T follicular helper cell (primary cell): Measurements from ENCODE around the gene ZNF629.

ENCODE experiments used
- DNase-seq: peaks from one replicate; pipeline ENCODE4 v3.0.0-alpha.2; 2020; ENCODE audit warnings: low read depth

The ZNF629 gene

GRCh38 chr16:30767767-30768465 is 19.1 kb downstream of the ZNF629 start:
- no peak for DNase-seq

- DNase-seq: no peak
These were observed 20.1 kb downstream of the ZNF629 start for GRCh38 chr16:30766933-30767284.

GRCh38 chr16:30766206-30766932 is 20.6 kb downstream of the ZNF629 start:
- DNase-seq: no peak

- DNase-seq: no peak
These were observed 22.1 kb downstream of the ZNF629 start for GRCh38 chr16:30764816-30765465.

GRCh38 chr16:30764086-30764485 is 22.9 kb downstream of the ZNF629 start:
- DNase-seq: no peak

- DNase-seq: no peak
These were observed 23.8 kb downstream of the ZNF629 start for GRCh38 chr16:30762991-30763725.

GRCh38 chr16:30761928-30762902 is 24.8 kb downstream of the ZNF629 start, which contains the start of the genes CFAP119 and RNF40:
CFAP119 (minus strand) TSS chr16:30762062; CDS start chr16:30761748, 314 bp downstream.
RNF40 (plus strand) TSS chr16:30762322; CDS start chr16:30762546, 224 bp downstream.
- DNase-seq: peak; percentile 86

- DNase-seq: peak; percentile 21
These were observed 25.5 kb downstream of the ZNF629 start for GRCh38 chr16:30761427-30761927.

GRCh38 chr16:30760577-30761426 is 26.2 kb downstream of the ZNF629 start:
- no peak for DNase-seq

GRCh38 chr16:30760001-30760559 is 26.9 kb downstream of the ZNF629 start:
- DNase-seq: no peak

GRCh38 chr16:30758988-30759491 is 28.0 kb downstream of the ZNF629 start:
- no peak for DNase-seq

GRCh38 chr16:30757316-30757715 is 29.7 kb downstream of the ZNF629 start:
- no peak for DNase-seq

- DNase-seq: no peak
These were observed 30.3 kb downstream of the ZNF629 start for GRCh38 chr16:30756781-30757100.

- no peak for DNase-seq
These were observed 30.8 kb downstream of the ZNF629 start for GRCh38 chr16:30755955-30756780.

- DNase-seq: no peak
These were observed 33.4 kb downstream of the ZNF629 start for GRCh38 chr16:30753596-30753995.

GRCh38 chr16:30750876-30751465 is 36.0 kb downstream of the ZNF629 start:
- no peak for DNase-seq

GRCh38 chr16:30750201-30750600 is 36.8 kb downstream of the ZNF629 start:
- no peak for DNase-seq
